Left lung (tissue), 10 donors: ENCODE results near the gene OTX2. TPM values are rescaled to one million over a fixed set of nuclear protein-coding genes. Genes with fewer than 3 reads are reported as not detected.

Source experiments
- ATAC-seq: fragments of 200-7000 bp; cut with Tn5 transposase; one replicate; pipeline ENCODE4 v1.9.1; 2020; ENCODE audit warnings: moderate library complexity
- DNase-seq, 4 donors: peaks; one replicate each; pipeline ENCODE4 v3.0.0-alpha.2; 2013 to 2020
- H3K27ac ChIP-seq, 2 donors: fragments of 200-600 bp; sonication (generic) in 1 of 2; one replicate each; pipeline versions ENCODE4 v1.5.0 to v1.8.0; 2020 to 2021
- H3K27me3 ChIP-seq, 2 donors: fragments of 200-600 bp; sonication (generic) in 1 of 2; one replicate each; pipeline versions ENCODE4 v1.5.0 to v1.8.0; 2020 to 2021
- H3K36me3 ChIP-seq, 2 donors: fragments of 200-600 bp; sonication (generic) in 1 of 2; one replicate each; pipeline versions ENCODE4 v1.5.0 to v1.8.0; 2020 to 2021
- H3K4me1 ChIP-seq, 2 donors: fragments of 200-600 bp; one replicate each; pipeline ENCODE4 v1.8.0; 2021
- H3K4me3 ChIP-seq, 2 donors: fragments of 200-600 bp; sonication (generic) in 1 of 2; one replicate each; pipeline versions ENCODE4 v1.5.0 to v1.8.0; 2020 to 2021; ENCODE audit warnings: mild to moderate bottlenecking in 1 of 2
- H3K9me3 ChIP-seq, 2 donors: fragments of 200-600 bp; sonication (generic) in 1 of 2; one replicate each; pipeline versions ENCODE4 v1.5.0 to v1.8.0; 2020 to 2021
- CTCF ChIP-seq, 2 donors: fragments of 200-600 bp; sonication (generic) in 1 of 2; IDR thresholded peaks; one replicate each; pipeline versions ENCODE4 v1.5.0 to v1.8.0; 2021; ENCODE audit warnings: antibody characterized with exemption in 2 of 2
- intact Hi-C, 2 donors: fragments of 100-400 bp; cut with DNase I; formaldehyde crosslinking; loops; one replicate each; pipeline versions ENCODE4 v1.11.2 to v1.14.2; 2022
- polyA plus RNA-seq, 6 donors: library from polyadenylated mRNA; unstranded; fragments of 120-200 nt; gene quantifications; one replicate each; pipeline ENCODE4 v1.2.1, GENCODE V29; 2013; ENCODE audit not compliant: insufficient read length in 6 of 6
- total RNA-seq, 2 donors: library from RNA; stranded (reverse); fragmentation: NEBNext Ultra II Directional; extraction: Animal tissue kit (Norgen Biotek cat#: 25700); gene quantifications; one replicate each; pipeline ENCODE4 v1.2.1, GENCODE V29; 2021
- donor health status: DM: no; HTN: yes; CAD: no.
- donor health status: DM: no; HTN: no; CAD: no.

The OTX2 gene
- total and polyA plus RNA-seq, 8 donors: not detected

- Histone ChIP-seq H3K4me3 (no peak overlapping the region), H3K36me3 (no peaks in the 10 kb centered on the region), H3K27ac (no peak overlapping the region), H3K27me3 (peaks cover 100% of the 10 kb centered on the region in 2 donors), H3K4me1 (peaks cover 0 to 2% of the 10 kb centered on the region in 2 donors), H3K9me3 (no peaks in the 10 kb centered on the region)
- no peak for ATAC-seq
- DNase-seq: no peak
- TF ChIP-seq CTCF (IDR thresholded peaks at IDR 0.05): no peak
- intact Hi-C loops: no loop called here
These were observed 1.5 kb upstream of the OTX2 start for GRCh38 chr14:56811593-56812363.

GRCh38 chr14:56810836-56811592 lies 735 bp upstream of the OTX2 start:
- no peaks in the 10 kb centered on the region for H3K36me3 ChIP-seq
- H3K27ac ChIP-seq: no peak overlapping the region
- ATAC-seq: no peak
- intact Hi-C loops: no loop called here
- peaks cover 100% of the 10 kb centered on the region in 2 donors for H3K27me3 ChIP-seq
- H3K4me1 ChIP-seq: peaks cover 0 to 2% of the 10 kb centered on the region in 2 donors
- no peaks in the 10 kb centered on the region for H3K9me3 ChIP-seq
- no peak overlapping the region for H3K4me3 ChIP-seq
- no peak for DNase-seq
- TF ChIP-seq CTCF (IDR thresholded peaks at IDR 0.05): no peak

- ATAC-seq (no peak), DNase-seq (no peak)
- Histone ChIP-seq H3K4me1 (peaks cover 0 to 2% of the 10 kb centered on the region in 2 donors), H3K36me3 (no peaks in the 10 kb centered on the region), H3K9me3 (no peaks in the 10 kb centered on the region), H3K27me3 (peaks cover 97 to 100% of the 10 kb centered on the region in 2 donors), H3K27ac (no peak overlapping the region), H3K4me3 (no peak overlapping the region)
- intact Hi-C loops: no loop called here
- no peak for TF ChIP-seq CTCF (IDR thresholded peaks at IDR 0.05)
These were observed 771 bp downstream of the OTX2 start for GRCh38 chr14:56809270-56810146.

- H3K9me3 ChIP-seq: no peaks in the 10 kb centered on the region
- H3K27ac ChIP-seq: no peak overlapping the region
- H3K27me3 ChIP-seq: peaks cover 97 to 100% of the 10 kb centered on the region in 2 donors
- DNase-seq (no peak), ATAC-seq (no peak)
- intact Hi-C loops: no loop called here
- no peak overlapping the region for H3K4me3 ChIP-seq
- no peaks in the 10 kb centered on the region for H3K36me3 ChIP-seq
- no peak for TF ChIP-seq CTCF (IDR thresholded peaks at IDR 0.05)
- H3K4me1 ChIP-seq: peaks cover 0 to 2% of the 10 kb centered on the region in 2 donors
These were observed 1.7 kb downstream of the OTX2 start for GRCh38 chr14:56808383-56809269.
